Stimulated activated CD4-positive, alpha-beta T cell treated with anti-CD3 and anti-CD28 coated beads, Interleukin-4, amount 100 ng/mL, for 1 hour (primary cell): ENCODE data around the gene PRSS56.

ENCODE experiments used
- DNase-seq: peaks from one replicate; pipeline ENCODE4 v3.0.0-alpha.2; 2020

PRSS56 gene

GRCh38 chr2:232519581-232520438, at the start of gene PRSS56:
TSS of gene PRSS56 (plus strand) at chr2:232520388. CDS start at chr2:232520599, 211 bp downstream.
- no peak for DNase-seq

DNA sequence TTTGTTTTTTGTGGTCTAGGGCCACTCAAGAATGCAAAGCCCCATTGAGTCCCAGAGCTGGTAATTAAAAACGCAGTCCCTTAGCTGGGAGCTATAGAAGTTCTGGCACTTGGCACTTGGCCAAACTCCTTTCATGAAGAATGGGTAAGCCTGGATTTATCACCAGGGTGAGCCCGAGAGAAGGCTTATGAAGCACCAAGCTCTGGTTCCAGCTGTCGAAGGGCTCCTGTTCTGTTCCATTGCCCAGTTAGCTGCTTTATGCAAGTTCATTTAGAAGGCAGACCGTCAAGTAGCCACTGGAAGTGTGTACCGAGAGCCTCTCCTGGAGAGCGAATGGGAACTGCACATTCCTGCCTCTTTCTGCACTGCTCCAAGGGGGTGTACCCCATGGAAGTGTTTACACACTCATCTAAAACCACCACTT, 46.7 kb upstream of the PRSS56 start:
- DNase-seq: no peak

- DNase-seq: no peak
Measured at GRCh38 chr2:232476045-232476444, 44.1 kb upstream of the PRSS56 start.

GRCh38 chr2:232476791-232477190, 43.4 kb upstream of the PRSS56 start:
- DNase-seq: no peak

GRCh38 chr2:232477751-232478510, 42.3 kb upstream of the PRSS56 start:
- no peak for DNase-seq

GRCh38 chr2:232478571-232479340, 41.4 kb upstream of the PRSS56 start:
- no peak for DNase-seq

DNA sequence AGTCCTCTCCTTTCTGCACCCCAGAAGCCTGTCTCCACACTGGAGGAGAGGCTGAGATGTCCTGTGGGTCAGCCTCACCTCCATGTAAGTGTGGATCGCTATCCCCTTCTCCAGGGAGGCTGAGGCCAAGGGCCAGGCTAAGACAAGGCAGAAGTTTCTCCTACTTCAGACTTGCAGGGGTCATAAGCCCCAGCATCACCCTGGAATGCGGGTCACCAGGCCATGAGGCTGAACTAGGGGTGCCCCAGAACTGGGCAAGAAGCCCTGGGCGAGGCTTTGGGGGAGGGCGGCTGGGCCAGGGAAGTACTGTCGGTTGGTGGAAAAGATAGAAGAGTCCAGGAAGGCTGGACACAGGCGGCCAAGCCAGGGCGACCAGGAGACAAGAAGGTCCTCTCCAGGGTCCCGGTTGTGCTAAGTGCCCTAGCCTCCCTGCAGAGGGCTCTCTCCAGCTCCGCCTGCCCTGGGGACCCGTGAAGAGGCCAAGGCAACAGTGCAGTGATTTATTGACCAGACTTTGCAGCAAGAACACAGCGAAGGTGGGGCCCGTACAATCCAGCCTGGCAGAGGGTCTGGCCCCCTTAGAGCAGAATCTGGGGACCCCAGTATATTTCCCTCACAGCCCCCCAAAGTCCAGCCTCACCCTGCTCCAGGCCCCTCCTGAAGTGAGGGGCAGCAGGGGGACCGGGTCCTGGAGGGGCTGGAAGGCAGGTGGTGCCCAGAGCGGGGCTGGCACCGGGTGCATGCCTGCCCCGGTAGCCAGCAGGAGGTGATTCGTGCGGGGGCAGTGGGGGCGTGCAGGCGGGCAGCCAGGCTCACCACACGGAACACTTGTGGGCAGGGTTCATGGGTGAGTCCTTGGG, 40.6 kb upstream of the PRSS56 start:
- no peak for DNase-seq

GRCh38 chr2:232480201-232481190, 39.7 kb upstream of the PRSS56 start:
- DNase-seq: no peak

DNA sequence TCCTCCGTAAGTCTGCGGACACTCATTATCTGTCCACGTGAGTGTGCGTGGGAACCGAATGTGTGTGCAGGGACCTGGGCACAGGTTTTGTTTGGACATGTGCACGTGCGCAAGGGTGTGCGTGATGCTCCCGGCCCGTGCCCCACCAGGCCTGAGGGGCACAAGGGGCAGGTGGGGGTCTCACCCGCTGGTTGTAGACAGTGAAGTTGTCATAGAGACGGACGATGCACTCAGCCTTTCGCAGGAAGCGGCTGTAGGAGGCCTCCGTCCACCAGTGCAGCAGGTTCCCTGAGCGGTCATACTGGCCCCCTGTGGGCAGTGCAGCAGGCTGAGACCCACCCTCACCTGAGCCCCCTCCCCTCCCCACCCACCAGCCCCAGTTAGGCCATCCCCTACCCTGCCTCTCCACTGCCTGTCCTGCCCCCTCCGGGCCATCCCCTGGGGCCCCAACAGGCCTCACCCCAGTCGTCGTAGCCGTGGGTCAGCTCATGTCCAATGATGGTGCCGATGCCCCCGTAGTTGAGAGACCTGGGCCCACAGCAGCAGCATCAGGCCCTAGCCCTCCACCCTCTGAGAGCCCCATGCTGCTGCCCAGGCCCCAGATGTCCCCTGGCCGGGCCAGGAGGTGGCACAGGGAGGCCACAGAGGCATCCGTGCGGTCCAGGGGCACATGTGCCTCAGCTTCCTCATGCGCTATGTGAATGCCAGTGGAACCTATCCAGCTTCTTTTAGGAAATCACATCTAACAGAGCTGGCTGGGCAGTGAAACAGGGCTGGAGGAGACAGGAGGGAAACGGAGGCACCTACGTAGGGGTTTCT, 38.7 kb upstream of the PRSS56 start:
- no peak for DNase-seq

GRCh38 chr2:232482301-232483238, 37.6 kb upstream of the PRSS56 start:
- no peak for DNase-seq

GRCh38 chr2:232483311-232483922, 36.8 kb upstream of the PRSS56 start:
- no peak for DNase-seq

GRCh38 chr2:232483923-232484627, 36.1 kb upstream of the PRSS56 start:
- no peak for DNase-seq

DNA sequence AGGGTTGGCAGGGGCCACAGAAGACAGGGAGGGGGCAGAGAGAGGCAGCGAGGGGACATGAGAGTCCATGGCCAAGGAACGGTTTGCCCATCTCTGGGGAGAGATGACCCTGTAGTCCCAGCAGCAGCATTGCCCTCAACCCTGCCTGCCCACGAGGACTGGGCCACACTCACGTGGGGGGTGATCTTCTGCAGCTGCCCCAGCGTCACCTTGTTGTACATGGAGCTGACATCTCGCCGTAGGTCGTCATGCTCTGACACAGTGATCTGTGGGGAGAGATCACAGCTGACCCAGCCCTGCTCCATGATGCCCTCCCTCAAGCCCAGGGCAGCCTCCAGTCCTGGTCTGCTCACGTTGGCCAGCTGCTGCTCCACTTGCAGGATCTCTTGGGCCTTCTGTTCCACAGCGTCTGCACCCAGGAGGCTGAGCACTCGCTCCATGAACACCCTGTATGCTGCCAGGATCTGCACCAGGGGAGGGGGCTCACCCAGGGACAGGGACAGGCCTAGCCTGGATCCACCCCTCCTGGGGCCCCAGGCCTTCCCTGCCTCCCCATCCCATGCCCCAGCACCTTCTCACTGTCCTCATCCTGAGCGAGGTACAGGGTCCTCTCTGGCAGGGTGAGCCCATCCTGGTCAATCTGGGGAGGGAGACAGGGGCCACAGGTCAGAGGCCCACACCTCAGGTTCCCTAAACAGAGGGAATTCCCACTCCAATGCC, 35.4 kb upstream of the PRSS56 start:
- DNase-seq: no peak

DNA sequence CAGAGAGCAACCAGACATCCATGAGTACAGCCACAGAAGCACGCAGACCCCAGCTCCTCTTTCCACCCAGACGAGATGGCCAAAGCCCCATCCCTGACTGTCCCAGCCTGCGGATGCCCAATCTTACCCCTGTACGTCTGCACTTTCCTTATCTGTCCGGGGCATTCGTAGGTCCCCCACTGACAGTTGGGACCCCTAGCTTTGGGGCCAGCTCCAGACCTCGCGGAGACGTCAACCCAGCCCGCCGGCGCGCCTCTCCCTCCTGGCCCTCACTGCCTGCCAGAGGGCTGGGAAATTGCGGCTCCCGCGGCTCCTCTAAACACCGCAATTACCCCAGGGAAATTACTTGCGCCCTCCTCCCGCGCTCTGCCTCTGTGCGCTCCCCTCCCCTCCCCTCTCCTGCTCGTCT, 34.8 kb upstream of the PRSS56 start:
- DNase-seq: no peak

DNA sequence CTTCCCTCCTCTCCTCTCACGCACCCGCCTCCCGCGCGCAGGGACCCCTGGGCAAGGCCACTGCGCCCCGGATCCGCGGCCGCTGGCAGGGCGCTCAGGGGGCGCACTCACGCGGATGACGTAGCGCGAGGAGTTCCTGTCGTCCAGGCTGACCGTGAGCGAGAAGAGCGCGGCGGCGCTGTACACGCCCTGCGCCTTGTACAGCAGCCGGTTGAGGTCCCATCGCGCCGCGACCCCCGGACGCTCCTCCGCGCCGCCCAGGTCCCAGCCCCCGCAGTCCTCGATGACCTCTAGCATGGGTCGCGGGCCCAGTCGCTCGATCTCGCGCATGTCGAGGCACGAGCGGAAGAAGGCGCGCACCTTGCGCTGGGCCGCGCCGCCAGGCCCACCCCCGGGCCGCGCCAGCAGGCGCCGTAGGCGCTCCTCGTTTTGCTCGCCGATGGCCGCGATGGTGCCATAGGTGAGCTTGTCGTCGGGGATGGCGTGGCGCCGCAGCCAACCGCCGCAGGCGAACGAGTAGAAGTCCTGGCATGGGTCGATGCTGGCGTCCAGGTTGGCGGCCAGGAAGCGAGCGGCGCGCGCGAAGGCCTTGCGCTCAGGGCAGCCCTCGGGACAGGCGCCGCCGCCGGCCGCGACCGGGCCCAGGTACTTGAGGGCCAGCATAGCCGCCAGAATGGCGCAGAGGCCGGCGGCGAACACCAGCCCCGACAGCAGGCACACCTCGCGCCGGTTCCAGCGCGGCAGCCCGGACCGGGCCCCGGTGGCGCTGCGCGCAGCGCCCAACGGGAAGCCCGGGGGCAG, 34.2 kb upstream of the PRSS56 start:
- DNase-seq: no peak
